Cortex of kidney (tissue), 1 donor: ENCODE measurements around the gene MEDAG.

Experiments used
- DNase-seq: peaks from one replicate; lab custom pipeline; 2025; lab: John Stamatoyannopoulos, UW

The MEDAG gene

GRCh38 chr13:30872685-30873461, 33.2 kb upstream of the MEDAG start:
- DNase-seq, result no peak

- DNase-seq, result no peak
These were observed 32.6 kb upstream of the MEDAG start for GRCh38 chr13:30873499-30873898.

- DNase-seq, result no peak
These were observed 32.0 kb upstream of the MEDAG start for GRCh38 chr13:30874111-30874510.

DNA sequence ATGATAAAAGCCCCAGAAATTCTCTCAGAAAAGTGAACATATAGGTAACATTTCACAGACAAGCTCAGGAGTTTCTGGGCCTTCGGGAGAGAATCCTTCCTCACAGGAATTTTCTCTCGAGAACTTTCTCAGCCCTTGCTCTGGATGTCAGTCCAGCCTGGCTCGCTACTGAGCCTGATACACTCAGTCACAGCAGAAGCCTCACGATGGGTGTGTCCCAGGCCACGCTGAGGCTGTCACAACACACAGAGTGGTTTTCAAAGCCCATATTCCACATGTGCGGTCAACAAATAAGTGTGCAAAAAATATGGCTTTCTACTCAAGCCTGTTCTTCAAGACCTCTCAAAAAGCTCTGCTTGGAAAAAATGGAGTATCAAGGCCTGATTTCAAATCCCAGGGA, 31.5 kb upstream of the MEDAG start:
- no peak for DNase-seq

- DNase-seq, result no peak
These were observed 28.7 kb upstream of the MEDAG start for GRCh38 chr13:30877335-30877734.

DNA sequence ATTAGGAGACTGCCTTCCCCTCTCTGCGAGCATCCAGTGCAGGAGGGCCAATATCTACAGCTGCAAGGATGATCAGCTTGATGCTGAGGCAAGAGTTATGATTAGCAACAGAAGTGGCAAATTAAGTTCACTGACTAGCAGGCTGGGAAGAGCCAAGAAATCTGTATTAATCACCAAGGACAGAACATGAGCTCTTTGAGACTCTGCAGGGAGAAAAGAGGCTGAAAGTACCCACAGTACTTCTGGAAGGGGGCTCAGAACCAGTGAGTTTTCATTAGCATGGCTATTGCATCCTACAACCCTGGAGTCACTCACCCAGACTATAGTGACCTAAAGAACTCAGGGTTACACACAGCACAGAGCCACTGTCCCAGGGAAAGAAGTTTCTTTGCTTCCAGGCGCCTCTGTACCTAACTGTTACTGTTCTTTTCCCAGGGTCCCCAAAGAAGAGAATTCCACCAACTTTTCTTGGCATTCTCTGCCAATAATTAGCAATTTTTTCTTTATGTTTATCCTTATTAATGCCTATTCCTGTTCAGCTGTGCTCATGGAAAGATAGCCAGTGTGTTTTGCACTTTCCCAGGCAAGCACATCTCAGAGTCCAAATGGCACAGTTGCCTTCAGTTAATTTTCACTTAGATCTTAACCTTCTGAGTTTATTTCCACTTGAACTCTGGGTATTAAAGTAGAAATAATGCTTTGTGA, 25.8 kb upstream of the MEDAG start:
- no peak for DNase-seq

GRCh38 chr13:30880856-30881155, 25.3 kb upstream of the MEDAG start:
- no peak for DNase-seq

DNA sequence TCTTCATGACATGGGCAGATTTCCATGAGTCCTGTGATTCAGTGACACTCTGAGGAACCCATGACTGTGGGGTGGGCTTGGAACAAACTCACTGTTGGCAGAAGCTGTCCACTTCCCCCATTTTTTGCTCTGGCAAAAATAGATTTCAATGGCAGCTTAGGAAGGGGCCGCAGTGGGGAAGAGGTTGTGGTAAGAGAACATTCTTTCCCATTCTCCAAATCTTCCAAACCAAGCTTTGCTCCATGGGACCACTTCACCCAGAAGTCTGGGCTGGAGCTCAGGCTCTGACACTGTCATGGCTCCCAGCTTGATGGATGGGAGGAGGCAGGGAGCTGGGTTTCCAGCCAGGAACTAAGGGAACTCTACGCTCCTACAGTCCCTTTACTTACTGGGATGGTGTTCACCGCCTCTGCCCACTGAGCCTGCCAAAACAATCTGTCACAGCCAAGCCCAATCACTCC, 24.9 kb upstream of the MEDAG start:
- no peak for DNase-seq

DNA sequence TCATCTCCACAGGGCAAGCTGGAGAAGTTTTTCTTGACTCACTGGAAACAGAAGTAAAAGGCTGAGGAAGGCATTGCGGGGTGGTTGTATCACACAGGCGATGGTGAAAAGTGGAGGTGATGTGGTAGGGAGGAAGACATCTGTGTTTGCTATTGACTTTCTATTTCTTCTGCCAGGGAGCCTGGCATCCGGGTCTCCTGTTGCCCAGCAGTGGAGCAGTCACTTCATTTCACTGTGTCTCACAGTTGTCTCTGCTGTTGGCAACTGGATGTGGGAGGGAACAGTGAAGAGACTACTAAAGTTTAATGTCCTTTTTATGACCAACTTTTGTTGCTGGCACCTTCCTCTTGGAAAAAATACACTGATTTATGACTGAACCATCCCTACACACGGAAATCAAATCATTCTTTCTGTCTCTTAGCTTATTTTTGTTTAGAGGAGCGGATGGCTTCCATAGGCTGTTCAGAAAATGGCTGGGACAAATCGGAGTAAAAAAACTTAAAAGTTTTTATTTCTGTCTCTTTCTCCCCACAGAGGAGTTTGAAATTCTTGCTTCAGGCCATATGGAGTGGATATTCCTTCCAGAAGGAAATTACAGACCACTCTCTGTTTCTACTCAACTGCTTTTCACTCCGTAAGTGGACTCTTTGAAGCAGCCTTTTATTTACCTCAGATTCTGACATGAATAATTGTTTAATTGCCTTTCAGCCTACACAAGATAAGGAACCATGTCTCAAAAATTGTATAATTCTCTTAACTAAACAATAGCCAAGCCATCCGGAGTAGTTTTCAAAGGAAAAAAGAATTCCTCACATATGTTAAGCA, 23.8 kb upstream of the MEDAG start:
- no peak for DNase-seq

GRCh38 chr13:30882996-30883766, 22.9 kb upstream of the MEDAG start:
- no peak for DNase-seq

DNA sequence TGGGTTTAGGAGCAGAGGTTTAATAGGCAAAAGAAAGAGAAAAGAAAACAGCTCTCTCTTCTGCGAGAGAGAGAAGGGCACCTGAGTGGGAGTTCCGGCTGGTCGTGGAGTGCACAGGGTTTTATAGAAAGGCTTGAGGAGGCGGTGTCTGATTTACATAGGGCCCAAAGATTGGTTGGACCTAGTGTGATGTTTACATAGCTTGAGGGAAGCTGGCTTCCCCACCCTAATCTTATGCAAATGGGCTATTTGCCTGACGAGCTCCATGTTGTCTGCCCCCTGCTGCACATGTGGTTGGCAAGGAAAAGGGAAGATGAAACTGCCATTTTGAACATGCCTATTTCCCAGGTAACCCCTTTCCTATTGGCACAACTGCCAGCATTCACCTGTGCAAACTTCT, 21.5 kb upstream of the MEDAG start:
- no peak for DNase-seq

GRCh38 chr13:30889196-30889690, 16.8 kb upstream of the MEDAG start:
- DNase-seq, result no peak

- no peak for DNase-seq
These were observed 13.1 kb upstream of the MEDAG start for GRCh38 chr13:30892966-30893365.

DNA sequence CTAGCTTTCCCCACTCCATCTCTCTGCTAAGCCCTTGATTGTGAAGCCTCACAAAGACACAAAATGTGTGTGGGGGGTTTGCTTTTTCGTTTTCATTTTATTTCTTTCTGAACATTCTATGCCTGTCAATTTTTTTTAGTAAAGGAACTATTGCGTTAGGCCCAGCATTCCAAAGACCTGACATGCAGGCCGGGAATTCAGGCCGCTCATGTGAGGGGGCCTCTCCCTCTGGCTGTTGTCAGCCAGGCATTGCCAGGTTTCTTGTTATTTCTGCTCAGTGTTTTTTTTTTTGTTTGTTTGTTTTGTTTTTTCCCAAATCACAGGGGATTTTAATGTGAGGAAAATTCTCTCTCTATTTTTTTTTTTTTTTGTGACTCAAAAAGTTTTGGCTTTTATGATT, 10.3 kb upstream of the MEDAG start:
- DNase-seq, result no peak

DNA sequence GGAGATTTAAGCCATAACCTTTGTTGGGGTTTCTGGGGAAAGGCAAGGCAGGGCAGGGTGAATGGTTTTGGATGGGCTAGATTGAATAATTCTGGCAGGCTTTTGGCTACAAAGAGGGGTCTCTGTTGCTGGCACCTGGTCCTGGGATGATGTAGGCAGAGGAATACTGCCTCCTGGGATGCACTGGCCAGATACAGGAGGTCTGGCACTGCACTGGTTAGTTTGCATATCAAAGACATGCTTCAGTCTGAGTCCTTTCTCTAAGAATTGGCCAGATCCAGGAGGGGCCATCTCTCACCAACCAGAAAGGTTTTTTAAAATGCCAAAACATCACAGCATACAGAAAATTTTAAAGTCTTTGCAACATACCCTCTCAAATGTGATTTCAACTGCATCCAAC, 8.0 kb upstream of the MEDAG start:
- no peak for DNase-seq

GRCh38 chr13:30898678-30899241, 7.3 kb upstream of the MEDAG start:
- DNase-seq, result no peak

DNA sequence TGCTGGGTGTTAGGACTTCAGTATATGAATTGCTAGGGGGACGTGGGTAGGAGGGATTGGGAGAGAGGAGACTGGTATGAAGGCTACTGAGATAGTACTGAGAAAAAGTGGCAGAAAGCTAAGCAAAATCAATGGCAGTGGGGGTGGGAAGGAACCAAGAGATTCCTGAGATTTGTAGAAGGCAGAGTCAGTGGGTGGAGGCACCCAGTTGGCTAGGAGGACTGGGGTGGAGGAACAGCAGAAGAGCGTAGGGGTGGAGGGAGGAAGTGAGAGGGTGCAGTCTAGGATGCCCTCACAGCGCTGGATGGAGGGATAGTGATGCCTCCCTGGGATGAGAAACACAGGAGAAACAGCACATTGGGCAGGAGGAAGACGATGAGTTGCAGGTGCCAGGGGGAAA, 5.6 kb upstream of the MEDAG start:
- DNase-seq, result no peak

GRCh38 chr13:30900952-30901749, 4.9 kb upstream of the MEDAG start:
- no peak for DNase-seq

- DNase-seq, result no peak
These were observed 2.0 kb upstream of the MEDAG start for GRCh38 chr13:30904043-30904442.

DNA sequence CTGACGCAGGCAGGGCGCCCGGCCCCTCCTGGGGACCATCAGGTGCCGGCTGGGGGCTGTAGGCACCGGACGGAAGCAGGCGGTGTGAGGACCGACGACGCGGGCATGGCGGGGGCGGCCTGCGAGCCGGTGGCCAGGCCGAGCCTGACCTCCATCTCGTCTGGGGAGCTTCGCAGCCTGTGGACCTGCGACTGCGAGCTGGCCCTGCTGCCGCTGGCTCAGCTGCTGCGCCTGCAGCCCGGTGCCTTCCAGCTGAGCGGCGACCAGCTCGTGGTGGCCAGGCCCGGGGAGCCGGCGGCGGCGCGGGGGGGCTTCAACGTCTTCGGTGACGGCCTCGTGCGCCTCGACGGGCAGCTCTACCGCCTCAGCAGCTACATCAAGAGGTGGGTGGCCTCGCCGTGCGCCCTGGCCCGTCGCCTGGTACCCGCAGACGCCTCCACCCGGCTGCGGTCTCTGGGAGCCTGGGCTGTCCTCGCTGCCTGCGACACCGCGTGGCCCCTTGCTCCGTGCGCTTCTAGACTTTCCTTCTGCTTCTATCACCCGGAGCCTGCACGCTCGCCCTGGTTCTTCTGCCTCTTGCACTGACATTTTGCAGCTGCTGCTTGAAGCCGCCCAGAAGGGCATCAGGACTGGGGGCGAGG, 460 bp downstream of the MEDAG start:
- DNase-seq, result no peak
